Testis (tissue), 3 donors: ENCODE results near the gene CABCOCO1. TPM values are rescaled to one million over a fixed set of nuclear protein-coding genes. Genes with fewer than 3 reads are reported as not detected.

ENCODE experiments used
- DNase-seq: peaks from one replicate; pipeline ENCODE4 v3.0.0-alpha.2; 2019
- H3K27ac ChIP-seq, 2 donors: fragments of 200-600 bp; sonication (generic); one replicate each; pipeline ENCODE4 v1.5.1; 2019
- H3K27me3 ChIP-seq: fragments of 200-600 bp; sonication (generic); one replicate; pipeline ENCODE4 v1.5.1; 2019
- H3K36me3 ChIP-seq: fragments of 200-600 bp; sonication (generic); one replicate; pipeline ENCODE4 v1.5.1; 2017; ENCODE audit warnings: low read depth; ENCODE audit errors: missing control alignments
- H3K4me1 ChIP-seq: fragments of 200-600 bp; sonication (generic); one replicate; pipeline ENCODE4 v1.5.1; 2019
- H3K4me3 ChIP-seq, 2 donors: fragments of 200-600 bp; sonication (generic); one replicate each; pipeline ENCODE4 v1.5.1; 2017 to 2019
- H3K9me3 ChIP-seq: fragments of 200-600 bp; sonication (generic); one replicate; pipeline ENCODE4 v1.5.1; 2017
- POLR2A ChIP-seq: fragments of 450-650 bp; IDR thresholded peaks from one replicate; pipeline ENCODE4 v1.6.1; 2017; ENCODE audit warnings: antibody characterized with exemption, mild to moderate bottlenecking, moderate library complexity
- WGBS, 2 donors: methylation state at CpG; one replicate each; pipeline ENCODE4 v1.1.5; 2018; 5-methylcytosine and 5-hydroxymethylcytosine counted together
- intact Hi-C: fragments of 100-400 bp; cut with DNase I; formaldehyde crosslinking; loops from one replicate; pipeline ENCODE4 v1.15.1; 2023; ENCODE audit warnings: low total_unique reads
- polyA plus RNA-seq: library from polyadenylated mRNA; stranded (reverse); fragments of 350-450 nt; fragmentation: Illumina TruSeq; extraction: RNeasy Lipid Tissue Mini Kit (QIAGEN cat#74804); gene quantifications from one replicate; pipeline ENCODE4 v1.2.3, GENCODE V29; 2014; ENCODE audit warnings: low read depth, low replicate concordance; ENCODE audit not compliant: insufficient read depth
- total RNA-seq, 2 donors: library from RNA; depleted of rRNA; stranded (reverse); fragments of >200 nt; gene quantifications; one replicate each; pipeline ENCODE4 v1.2.3, GENCODE V29; 2016
- TF ChIP-seq, protein P1 (sequence below), 3 experiments: fragments of 450-650 bp in 2 of 3; fragments of 200-600 bp in 1 of 3; sonication (generic) in 1 of 3; IDR thresholded peaks; one replicate each; pipeline ENCODE4 v1.5.1; 2016 to 2019; ENCODE audit warnings: antibody characterized with exemption in 3 of 3, mild to moderate bottlenecking in 2 of 3, moderate library complexity in 1 of 3

Gene CABCOCO1
- total and polyA plus RNA-seq, 3 donors from 2014 or later, result 2.5 to 26.0 (median 10.2) TPM

DNA sequence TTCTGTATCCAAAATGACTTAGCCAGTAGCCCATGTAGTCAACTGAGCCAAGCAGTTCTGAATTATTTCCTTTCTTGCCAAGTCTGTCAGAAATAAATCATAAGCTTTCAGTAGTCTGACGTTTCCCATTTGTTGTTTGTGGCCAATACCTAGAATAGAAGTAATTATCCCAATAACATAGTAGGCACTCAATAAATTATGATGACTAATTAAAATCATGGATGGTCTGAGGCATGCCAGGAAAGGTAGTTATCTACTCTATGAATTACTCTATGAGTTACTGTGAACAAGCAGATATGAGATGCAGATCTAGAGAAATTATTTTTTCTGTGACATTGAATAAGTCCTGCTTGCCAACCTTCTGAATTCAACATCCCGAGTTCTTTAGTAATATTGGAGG is 2.3 kb downstream of the CABCOCO1 start:
- Histone ChIP-seq H3K27ac (no peak overlapping the region), H3K36me3 (no peaks in the 10 kb centered on the region), H3K27me3 (no peaks in the 10 kb centered on the region), H3K4me1 (peaks cover 3% of the 10 kb centered on the region), H3K4me3 (no peak overlapping the region), H3K9me3 (no peaks in the 10 kb centered on the region)
- intact Hi-C loops, result no loop called here
- TF ChIP-seq POLR2A, result no peak
- TF ChIP-seq, protein P1, sequence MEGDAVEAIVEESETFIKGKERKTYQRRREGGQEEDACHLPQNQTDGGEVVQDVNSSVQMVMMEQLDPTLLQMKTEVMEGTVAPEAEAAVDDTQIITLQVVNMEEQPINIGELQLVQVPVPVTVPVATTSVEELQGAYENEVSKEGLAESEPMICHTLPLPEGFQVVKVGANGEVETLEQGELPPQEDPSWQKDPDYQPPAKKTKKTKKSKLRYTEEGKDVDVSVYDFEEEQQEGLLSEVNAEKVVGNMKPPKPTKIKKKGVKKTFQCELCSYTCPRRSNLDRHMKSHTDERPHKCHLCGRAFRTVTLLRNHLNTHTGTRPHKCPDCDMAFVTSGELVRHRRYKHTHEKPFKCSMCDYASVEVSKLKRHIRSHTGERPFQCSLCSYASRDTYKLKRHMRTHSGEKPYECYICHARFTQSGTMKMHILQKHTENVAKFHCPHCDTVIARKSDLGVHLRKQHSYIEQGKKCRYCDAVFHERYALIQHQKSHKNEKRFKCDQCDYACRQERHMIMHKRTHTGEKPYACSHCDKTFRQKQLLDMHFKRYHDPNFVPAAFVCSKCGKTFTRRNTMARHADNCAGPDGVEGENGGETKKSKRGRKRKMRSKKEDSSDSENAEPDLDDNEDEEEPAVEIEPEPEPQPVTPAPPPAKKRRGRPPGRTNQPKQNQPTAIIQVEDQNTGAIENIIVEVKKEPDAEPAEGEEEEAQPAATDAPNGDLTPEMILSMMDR (IDR thresholded peaks at IDR 0.05), result no peak
- DNase-seq, result no peak
- WGBS, 2 donors, result 42 to 49% methylated on average over 2 of the region's 2 CpGs

DNA sequence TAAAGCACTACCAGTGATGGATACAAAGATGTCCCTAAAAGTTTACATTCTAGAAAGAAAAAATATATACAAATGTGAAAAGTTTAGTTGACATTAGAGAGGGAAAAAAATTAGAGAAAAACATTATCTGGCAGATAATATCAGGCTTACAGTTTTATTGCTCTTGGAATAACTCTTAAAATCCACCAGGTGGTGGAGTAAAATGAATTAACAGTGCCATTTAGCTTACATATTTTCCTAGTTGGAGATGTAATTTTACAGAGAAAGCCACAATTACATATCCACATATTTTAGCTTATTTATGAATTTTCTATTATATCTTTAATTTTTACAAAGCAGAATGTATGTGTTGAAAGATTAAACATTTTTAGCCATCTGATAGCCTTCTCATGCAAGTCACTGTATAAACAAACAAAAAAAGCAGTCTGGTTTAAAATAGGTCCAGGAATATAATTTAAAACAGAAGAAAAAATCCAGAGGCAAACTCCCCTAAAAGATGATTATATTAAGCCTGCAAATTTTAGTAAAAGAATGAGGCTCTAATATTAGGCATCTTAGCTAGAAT is 6.5 kb downstream of the CABCOCO1 start:
- no peak for TF ChIP-seq POLR2A
- TF ChIP-seq, protein P1 (IDR thresholded peaks at IDR 0.05), result no peak
- intact Hi-C loops, result no loop called here
- H3K27ac ChIP-seq, result no peak overlapping the region

DNA sequence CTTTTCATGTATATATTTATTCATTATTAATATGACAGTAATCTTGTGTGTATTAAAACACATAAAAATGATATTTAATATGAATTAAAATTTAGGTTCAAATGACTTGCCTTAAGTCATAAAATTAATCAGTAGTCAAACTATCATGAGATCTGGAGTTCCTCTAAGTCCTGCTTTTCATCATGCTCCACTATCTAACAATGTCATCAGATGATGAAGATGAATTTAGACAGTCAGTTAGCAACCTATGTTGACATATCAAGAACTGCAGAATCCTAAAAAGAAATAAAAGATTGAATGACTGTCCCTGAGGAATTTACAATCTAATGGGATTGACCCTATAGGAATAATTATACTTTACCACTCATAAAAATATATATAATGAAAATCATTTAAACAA is 7.1 kb downstream of the CABCOCO1 start:
- TF ChIP-seq POLR2A, result no peak
- TF ChIP-seq, protein P1 (IDR thresholded peaks at IDR 0.05), result no peak
- no peak for DNase-seq
- H3K36me3 ChIP-seq, result no peaks in the 10 kb centered on the region
- H3K27me3 ChIP-seq, result no peaks in the 10 kb centered on the region
- intact Hi-C loops, result no loop called here
- H3K4me3 ChIP-seq, result no peak overlapping the region
- no peaks in the 10 kb centered on the region for H3K9me3 ChIP-seq
- no peak overlapping the region for H3K27ac ChIP-seq
- no peaks in the 10 kb centered on the region for H3K4me1 ChIP-seq

More for the DNA sequence above, 6.5 kb downstream of the CABCOCO1 start:
- H3K9me3 ChIP-seq, result no peaks in the 10 kb centered on the region
- H3K36me3 ChIP-seq, result no peaks in the 10 kb centered on the region
- no peaks in the 10 kb centered on the region for H3K27me3 ChIP-seq
- no peaks in the 10 kb centered on the region for H3K4me1 ChIP-seq
- no peak overlapping the region for H3K4me3 ChIP-seq
- DNase-seq, result no peak

DNA sequence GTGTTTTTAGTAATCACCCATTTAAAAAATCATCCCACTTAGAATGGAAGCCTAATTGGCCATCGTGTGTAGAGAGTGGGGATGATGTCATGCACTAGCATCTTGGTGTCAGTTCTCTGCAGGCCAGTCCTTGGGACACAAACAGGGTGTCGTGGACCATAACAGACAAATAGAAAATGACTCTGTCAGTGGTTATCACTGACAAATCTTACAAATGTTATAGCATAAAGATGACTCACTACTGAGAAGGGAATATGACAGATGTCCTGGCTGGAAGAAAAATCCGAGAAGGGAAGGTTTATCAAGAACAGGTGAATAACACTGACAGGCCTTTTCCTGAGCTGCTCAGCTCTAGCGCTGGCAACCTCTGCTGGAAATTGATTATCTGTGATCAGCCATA is 10.6 kb downstream of the CABCOCO1 start:
- no peaks in the 10 kb centered on the region for H3K36me3 ChIP-seq
- H3K4me3 ChIP-seq, result no peak overlapping the region
- H3K4me1 ChIP-seq, result no peaks in the 10 kb centered on the region
- intact Hi-C loops, result no loop called here
- no peak for DNase-seq
- no peak for TF ChIP-seq POLR2A
- TF ChIP-seq, protein P1 (IDR thresholded peaks at IDR 0.05), result no peak
- H3K27ac ChIP-seq, result no peak overlapping the region
- H3K27me3 ChIP-seq, result no peaks in the 10 kb centered on the region
- H3K9me3 ChIP-seq, result no peaks in the 10 kb centered on the region
- WGBS, 2 donors, result 90 to 93% methylated on average over 4 of the region's 4 CpGs

DNA sequence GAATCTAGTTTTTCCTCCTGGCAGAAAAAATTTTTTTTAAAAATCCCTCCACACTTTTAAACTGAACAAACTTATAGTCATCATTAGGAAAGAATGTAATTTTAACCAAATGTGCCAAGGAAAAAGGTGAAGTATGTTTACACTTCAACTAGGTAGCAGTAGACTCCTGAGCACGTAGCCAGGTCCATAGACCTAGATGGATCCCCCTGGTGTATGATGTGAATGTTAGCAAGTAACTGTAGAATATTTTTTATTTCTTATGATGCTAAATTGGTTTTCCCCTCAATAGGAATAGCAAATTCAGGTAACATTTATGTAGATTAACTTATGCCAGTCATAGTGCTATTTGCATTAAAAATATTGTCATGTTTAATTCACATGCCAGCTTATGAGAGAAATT is 19.6 kb downstream of the CABCOCO1 start:
- H3K27ac ChIP-seq, result no peak overlapping the region
- no peaks in the 10 kb centered on the region for H3K27me3 ChIP-seq
- no peaks in the 10 kb centered on the region for H3K36me3 ChIP-seq
- intact Hi-C loops, result no loop called here
- no peak overlapping the region for H3K4me3 ChIP-seq
- DNase-seq, result no peak
- 87 to 90% methylated on average over 1 of the region's 1 CpG for WGBS, 2 donors
- no peaks in the 10 kb centered on the region for H3K9me3 ChIP-seq
- TF ChIP-seq, protein P1 (IDR thresholded peaks at IDR 0.05), result no peak
- TF ChIP-seq POLR2A, result no peak
- H3K4me1 ChIP-seq, result no peaks in the 10 kb centered on the region
